Stimulated activated CD4-positive, alpha-beta T cell treated with anti-CD3 and anti-CD28 coated beads, Interleukin-4, amount 100 ng/mL, for 4 hours (primary cell): ENCODE data around the gene NID1.
"Not testable (repeated sequence)": the region's sequence is repeated elsewhere in the genome, so short reads cannot be mapped to it uniquely, and the experiment has no call there.

Experiments
- DNase-seq, 2 experiments: peaks; one replicate each; pipeline ENCODE4 v3.0.0-alpha.2; 2020

Gene NID1

DNA sequence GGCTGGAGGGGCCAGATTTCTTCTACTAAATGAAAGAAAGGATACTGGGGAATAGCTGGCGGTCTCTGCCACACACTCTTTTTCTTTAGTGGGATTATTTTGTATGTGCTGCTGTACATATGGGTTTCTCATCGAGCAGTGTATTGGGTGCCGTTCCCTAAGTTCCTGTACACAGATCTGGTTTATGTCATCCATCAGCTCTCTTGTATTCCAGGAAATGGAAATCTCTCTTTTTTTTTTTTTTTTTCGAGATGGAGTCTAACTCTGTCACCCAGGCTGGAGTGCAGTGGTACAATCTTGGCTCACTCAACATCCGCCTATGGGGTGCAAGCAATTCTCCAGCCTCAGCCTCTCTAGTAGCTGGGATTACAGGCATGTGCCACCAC lies 27.0 kb upstream of the NID1 start:
- DNase-seq = no peak

DNA sequence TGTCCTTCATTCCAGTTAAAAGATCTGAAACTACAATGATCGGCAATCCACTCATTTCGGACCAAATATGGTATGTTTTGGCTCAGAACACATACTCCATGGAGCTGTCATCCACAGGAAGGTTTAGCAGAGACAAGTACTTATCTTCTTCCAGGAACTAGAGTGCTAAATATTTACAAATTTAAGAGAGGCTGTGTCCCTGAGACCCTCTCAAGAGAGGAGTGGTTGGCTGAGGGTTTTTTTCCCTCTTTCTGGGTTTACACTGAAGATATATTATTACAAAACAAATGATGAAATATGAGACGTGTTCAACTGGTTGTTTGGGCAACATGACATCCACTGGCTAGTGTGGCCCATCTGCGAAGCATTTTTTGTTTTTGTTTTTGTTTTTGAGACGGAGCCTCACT lies 25.9 kb upstream of the NID1 start:
- no peak for DNase-seq

DNA sequence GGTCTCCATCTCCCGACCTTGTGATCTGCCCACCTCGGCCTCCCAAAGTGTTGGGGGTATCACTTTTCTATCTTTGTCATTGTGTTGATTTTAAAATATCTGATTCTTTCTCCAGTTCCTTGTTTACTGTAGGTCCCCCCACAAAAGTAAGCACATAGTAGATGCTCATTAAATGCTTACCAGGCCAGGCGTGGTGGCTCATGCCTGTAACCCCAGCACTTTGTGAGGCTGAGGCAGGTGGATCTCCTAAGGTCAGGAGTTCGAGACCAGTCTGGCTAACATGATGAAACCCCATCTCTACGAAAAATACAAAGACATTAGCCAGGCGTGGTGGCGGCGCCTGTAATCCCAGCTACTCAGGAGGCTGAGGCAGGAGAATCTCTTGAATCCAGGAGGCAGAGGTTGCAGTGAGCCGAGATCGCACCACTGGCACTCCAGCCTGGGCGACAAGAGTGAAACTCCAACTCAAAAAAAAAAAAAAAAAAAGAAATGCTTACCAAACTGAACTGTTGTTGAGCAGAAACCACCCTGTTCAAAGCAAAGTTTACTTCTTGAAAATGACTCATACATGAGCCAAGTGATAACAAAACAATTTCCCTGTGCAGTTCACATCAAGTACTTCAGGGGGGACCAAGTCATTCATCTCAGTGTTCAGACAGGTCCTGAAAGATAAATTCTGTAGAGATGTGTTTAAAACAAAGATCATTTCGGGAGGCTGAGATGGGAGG lies 24.3 kb upstream of the NID1 start:
- no peak for DNase-seq

DNA sequence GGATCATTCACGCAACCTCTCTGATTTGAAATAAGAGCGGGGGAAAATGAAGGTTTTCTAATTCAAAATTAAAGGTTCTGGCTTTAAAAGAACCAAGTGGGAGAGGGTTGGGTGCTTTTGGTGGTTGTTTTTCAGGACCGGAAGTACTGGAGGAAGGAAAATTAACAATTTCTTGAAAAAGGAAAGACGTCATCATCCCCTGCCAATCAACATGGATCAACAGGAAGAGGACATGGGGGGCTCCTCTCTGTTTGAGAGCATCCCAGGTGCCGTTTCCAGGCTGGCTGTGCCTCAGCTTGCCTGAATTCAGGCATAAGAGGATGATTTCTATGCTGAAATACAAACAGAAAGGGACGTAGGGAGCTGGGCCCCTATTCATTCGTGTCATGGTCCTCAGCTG lies 21.6 kb upstream of the NID1 start:
- DNase-seq = no peak

DNA sequence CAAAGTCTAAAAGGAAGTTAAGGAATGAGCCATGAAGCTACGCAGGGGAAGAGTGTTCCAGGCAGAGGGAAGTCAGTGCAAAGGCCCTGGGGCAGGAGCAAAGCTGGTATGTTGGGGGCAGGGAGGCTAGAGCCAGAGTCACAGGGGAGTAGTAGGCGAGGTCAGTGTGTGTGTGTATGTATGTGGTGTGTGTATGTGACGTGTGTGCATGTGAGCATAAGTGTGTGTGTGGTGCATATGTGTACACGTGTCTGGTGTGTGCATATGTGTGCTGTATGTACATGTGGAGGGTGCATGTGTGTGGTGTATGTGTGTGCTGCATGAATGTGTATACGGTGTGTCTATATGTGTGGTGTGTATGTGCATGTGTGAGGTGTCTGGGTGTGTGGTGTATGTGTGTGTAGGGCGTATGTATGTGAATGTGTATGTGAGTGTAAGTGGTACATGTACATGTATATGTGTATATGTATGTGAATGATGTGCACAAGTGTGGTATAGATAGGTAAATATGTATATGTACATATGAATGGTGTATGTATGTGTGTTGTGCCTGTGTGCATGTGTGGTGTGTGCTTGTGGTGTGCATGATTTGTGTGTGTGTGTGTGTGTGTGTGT lies 20.8 kb upstream of the NID1 start:
- no peak for DNase-seq

DNA sequence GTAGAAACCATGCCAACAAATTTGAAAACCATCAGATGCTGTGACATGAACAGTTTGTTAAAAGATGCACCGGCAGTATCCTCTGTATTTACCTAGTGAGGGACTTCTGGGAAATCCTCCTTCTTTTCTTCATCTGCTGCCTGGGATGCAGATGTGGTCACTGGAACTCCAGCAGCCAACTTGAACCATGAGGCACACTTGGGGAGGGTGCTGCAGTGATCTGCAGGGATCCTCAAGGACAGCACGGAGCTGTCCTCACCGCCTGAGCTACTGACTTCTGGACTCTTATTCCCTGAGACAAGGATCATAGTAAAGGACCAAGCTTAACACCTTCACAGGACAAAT lies 19.5 kb upstream of the NID1 start:
- DNase-seq = no peak

DNA sequence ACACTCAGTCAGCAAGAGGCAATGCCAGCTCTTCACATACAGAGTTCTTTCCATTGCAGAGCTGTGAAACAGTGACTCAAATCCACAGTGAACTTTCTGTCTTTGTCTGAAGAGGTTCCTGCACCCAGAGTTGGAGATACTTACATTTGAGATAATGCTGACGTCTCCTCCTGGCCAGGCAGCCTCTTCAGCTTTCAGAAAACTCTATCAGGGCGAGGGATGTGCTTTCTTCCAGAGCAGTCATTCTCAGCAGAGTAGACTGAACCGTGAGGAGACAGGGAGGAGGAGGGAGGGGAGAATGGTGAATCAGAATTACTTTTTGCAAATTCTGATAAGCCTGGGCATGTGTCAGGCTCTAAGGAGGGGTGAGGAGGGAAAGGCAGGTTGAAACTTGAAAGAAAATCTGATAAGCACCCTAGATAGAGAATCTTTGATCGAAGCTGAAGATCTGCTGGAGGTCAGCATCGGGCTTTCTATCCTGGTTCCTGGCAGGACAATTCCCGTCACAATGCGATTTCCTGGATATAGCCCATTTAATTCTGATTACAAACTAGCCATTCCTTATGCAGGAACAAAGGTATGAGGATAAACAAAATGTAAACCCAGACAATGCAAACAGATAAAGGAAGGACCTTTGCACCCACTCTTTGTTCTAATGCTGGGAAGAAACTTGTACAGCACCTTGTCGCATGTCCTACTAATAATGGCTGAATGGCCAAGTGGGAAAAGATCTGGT lies 18.9 kb upstream of the NID1 start:
- DNase-seq = no peak

DNA sequence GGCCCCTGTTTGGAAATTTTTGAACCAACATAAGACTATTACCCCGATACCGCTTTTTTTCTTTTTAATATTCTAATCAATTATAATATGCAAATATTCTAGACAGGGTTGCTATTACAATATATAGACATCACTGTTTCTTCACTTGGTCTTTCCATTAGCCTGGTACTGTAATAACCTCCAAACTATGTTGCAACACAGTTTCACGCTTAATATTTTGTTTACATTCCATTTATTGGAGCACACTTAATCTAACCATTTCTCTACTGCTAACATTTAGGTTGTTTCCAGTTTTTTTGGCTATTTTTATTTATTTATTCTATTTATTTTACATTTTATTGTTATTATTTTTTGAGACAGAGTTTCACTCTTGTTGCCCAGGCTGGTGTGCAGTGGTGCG lies 17.6 kb upstream of the NID1 start:
- DNase-seq = no peak

DNA sequence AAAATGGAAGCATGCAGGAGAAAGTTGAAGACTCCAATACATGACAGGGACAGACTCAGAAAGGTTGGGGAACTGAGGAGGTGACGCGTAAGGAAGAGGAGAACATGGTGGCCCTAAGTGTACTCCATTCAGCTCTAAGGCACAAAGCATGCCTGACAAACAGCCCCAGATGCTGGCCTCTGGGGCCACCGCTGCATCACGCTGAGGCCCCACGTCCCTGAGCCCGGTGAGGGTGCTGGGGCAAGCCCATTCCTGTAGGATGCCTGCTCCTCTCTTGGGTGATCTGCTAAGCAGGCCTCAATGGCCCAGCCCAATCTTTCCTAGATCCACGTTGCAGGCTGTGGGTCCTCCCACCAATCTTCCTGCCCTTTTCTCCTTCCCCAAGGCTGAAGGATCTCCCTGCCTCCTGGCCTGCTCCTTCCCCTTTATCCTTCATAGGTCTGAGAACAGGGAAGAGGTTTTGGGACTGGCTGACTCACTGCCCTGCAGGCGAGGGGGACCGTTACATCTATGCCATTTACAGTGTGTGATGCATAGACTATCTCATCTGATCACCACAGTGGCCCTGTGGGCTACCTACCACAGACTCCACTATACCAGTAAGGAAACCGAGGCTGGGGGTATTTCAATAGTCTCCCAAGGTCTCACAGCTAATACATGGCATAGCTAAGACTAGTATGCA lies 16.8 kb upstream of the NID1 start:
- no peak for DNase-seq

DNA sequence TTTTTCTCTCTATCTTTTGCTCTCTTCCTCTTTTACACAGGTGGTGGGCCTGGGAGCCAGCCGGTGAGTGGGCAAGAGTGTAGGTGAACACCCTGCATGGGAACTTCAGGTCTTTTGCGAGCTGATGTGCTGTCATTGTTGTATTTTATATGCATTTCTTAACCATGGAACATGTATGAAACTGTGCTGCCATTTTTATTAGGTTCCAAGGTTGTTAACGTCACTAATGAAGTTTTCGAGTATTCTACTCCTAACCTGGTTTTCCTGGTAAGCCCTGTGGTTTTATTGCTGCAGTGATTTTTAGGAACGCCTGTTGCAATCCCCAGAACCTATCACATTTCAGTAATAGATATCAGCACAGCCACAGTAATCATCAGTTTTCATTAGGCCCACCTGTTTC lies 14.8 kb upstream of the NID1 start:
- DNase-seq = no peak

DNA sequence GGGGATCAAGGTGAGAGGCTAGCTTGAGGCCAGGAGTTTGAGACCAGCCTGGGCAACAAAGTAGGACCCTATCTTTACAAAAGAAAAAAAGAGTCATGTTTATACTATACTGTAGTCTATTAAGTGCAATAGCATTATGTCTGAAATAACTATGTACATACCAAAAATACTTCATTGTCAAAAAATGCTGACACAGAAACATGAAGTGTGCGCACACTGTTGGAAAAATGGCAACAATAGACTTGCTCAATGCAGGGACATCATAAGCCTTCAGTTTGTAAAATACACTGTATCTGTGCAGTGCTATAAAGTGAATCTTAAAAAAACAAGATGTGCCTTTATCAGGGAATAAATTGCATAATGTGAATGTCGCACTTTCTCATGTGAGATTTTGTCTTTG lies 14.1 kb upstream of the NID1 start:
- DNase-seq = no peak

DNA sequence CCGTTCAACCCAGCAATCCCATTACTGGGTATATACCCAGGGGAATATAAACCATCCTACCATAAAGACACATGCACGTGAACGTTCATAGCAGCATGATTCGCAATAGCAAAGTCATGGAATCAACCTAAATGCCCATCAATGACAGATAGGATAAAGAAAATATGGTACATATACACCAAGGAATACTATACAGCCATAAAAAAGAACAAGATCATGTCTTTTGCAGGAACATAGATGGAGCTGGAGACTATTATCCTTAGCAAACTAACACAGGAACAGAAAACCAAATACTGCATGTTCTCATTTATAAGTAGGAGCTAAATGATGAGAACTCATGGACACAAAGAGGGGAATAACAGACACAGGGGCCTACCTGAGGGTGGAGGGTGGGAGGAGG lies 13.2 kb upstream of the NID1 start:
- not testable (repeated sequence) for DNase-seq

DNA sequence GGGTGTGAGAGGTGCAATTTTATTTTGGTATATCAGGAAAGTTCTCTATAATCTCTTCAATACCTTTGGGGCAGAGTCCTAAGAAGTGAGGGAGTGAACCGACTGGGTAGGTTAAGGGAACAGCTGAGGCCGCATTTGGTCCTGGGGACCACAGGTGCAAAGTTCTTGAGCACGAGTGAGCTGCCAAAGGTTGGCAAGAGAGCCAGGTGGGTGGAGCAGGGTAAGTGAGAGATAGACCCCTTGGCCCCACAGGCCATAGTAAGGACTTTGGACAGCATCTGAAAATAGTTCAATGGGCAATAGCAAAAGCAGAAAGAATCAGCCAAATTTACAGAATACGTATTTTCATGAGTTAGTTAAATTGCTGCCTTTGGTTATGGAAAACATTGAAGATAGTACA lies 11.0 kb upstream of the NID1 start:
- DNase-seq = no peak

DNA sequence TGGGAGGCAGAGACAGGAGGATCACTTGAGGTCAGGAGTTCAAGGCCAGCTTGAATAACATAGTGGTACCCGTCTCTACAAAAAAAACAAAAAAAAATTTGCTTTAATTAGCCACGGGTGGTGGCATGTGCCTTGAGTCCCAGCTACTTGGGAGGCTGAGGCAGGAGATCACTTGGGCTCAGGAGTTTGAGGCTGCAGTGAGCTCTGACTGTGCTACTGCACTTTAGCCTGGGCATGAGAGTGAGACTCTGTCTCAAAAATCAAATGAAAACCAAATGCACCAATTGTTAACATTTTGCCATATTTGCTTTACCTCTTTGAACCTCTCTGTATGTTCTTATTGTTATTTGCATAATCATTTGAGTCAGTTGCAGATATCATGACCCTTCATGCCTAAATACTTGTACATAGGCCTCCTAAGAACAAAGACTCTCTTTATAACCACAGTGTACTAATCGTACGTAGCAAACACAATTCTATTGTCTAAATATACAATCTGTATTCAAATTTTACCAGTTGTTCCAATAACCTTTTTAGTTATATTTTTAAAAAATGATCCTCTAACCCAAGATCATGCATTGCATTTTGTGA lies 8.5 kb upstream of the NID1 start:
- no peak for DNase-seq

DNA sequence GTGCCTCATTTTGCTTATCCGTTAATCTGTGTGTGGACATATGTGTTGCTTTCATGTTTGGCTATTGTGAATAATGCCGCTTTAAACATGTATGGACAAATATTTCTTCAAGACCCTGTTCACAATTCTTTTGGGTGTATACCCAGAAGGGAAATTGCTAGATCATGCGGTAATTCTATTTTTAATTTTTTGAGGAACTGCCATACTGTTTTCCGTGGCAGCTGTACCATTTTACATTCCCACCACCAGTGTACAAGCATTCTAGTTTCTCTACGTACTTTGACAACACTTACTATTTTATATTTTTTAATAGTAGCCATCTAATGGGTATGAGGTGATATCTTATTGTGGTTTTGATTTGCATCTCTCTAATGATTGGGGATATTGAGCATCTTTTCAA lies 7.1 kb upstream of the NID1 start:
- no peak for DNase-seq

DNA sequence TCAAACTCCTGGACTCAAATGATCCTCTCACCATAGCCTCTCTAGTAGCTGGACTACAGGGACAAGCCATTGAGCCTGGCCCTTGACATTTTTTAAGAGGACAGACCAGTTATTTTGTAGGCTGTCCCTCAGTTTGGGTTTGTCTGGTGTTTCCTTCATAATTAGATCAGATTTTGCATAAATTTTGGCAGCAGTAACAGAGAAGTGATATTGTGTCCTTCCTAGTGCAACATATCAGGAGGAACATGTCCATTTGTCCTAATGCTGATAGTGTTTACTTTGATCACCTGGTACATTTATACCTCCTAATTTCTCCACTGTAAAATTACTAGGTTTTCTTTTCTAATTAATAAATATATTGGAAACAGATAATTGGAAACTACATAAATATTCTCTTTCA lies 5.9 kb upstream of the NID1 start:
- no peak for DNase-seq

DNA sequence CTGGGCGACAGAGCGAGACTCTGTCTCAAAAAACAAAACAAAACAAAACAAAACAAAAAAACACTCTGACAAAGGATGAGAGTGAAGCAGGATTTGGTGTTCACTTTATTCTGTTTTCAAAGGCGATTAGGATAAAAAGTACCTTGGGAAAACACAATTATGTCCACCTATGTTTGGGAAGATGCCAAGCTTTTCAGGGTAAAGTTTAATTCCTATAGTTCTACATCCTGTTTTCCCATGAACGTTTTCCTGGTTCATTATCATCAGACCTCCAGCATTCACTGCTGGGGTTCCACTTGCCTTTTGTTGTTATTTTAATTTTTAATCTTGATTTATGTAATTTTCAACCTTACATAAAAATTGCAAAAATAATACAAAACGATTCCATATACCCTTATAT lies 4.9 kb upstream of the NID1 start:
- DNase-seq = no peak

DNA sequence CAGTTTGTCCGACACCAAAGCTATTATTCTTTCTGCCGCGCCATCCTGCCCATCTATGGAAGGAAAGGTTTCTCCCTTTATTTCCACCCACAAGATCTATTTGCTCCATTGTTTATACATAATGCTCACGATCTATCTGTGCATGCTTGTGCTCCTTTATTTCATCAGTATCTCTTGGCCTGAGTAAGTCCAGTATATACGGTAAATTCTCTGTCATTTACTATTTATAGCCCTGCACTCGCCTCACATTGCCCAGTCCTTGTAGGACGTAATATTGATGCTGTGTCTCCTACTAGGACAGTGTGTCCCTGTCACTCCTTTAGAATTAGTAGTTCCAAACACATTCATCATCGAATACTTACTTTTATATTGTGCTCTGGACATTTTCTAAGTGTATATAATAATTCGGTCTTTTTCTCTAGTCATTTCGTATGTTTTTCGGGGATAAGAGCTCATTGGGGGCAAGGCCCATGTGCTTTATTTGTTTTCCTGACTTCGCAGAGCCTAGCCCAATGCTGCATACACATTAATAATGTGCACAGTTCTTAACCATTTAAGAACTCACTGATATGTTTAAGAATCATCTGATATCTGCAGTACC lies 3.1 kb upstream of the NID1 start:
- DNase-seq = no peak

DNA sequence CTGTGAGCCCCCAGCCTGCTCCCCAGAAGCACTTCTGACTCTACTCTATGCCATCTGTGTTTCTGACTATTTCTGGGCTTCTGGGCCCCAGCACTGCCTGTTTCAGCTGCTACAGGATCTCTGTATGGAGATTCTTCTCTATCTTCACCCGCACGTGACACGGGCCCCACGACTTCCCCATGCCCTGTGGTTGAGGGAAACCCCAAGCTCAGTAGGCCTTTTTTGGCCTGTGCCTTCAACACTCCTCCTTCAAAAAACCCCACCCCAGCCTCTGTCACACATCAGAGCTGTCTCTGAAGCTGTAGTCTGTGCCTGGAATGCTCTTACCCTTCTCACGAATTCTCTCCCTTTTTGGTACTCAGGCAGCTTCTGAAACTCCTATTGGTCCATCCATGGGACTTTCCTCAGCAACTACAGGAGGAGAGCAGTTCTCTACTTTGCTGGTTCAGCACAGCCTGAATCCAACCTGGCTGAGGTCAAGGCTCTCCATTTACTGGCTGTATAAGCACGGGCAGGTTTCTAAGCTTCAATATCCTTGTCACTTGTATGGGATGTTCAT lies 2.0 kb upstream of the NID1 start:
- DNase-seq = peak; percentile 59 to 75

DNA sequence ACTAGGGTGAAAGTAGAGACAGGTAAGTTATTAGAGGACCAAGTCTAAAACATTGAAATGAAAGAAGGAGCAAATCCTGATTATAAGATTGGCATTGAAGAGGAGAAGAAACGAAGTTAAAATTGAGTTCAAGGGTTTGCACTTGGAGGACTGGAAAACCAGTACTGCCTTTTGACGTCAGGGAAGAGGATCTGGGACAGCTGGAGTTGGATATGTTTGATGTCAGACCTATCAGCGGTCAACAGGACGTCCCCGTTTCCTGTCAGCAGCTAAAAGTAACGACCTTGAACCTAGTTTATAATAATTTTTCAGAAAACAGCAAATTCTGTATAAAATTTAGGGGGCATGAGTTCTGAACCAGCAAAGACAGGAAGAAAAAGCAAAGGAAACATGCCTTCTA lies 1.2 kb upstream of the NID1 start:
- no peak for DNase-seq

DNA sequence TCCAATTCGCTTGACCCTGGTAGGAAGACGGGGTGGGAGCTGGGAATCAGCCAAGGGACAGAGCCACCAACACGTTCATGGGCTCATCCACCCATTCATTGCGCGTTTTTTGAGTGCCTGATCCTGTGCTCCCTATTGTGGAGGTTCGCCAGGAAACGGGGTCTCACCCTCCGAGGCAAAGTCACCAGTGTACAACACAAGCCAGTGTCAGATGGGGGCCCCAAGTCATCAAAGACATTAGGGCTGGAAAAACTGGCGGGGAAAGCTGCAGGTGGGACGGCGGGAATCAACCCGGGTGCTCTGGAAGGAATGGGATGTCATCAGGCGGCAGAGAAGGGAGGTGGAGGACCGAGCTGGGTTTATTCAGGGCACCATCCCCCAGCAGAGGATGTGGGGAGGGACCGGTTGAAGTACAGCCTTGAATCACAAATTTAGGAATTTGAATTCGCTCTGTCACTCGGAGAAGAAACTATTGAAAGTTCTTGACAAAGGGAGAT lies 667 bp upstream of the NID1 start:
- no peak for DNase-seq

DNA sequence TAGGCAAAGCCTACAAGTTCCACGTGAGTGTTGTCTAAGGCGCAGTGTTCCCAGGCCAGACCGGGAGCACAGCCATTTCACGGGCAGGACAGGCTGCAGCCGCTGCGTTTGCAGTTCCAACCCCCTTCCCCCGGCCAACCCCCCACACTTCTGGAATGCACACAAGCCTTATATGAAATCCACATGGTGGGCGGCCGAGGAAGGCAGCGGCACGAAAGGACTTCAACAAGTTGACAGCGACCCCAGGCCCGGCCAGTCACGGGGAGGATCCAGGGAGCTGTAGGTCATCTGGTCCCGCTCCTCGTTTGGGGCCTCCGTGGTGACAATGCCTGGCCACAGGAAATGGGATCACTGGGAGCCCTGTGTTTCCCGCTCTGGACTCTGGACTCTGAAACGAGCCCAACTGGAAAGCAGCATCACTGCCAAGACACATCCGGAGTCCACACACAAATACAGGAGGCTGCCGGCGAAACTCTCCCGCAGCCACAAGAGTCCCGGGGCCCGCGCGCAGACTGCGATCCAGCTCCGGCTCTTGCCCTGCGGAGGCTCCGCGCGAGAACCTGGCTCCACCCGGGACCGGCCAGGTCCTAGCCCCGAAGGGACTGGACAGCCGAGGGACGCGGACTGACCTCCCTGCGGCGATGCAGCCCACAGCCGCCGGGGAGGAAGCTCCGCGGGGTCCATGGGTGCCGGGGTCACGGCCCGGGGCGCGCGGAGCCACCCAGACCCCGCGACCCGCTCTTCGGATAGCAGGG lies 794 bp downstream of the NID1 start:
- no peak for DNase-seq
